Muscle layer of duodenum (tissue), 2 donors: ENCODE data around the gene DCAF12.

Experiments used
- H3K27ac ChIP-seq: one replicate; pipeline ENCODE4 v1.7.0; 2013; ENCODE audit warnings: mild to moderate bottlenecking, low read length
- H3K27me3 ChIP-seq: one replicate; pipeline ENCODE4 v1.7.0; 2013; ENCODE audit warnings: low read depth, mild to moderate bottlenecking, control low read depth, low read length
- H3K36me3 ChIP-seq, 2 donors: one replicate each; pipeline ENCODE4 v1.7.0; 2013; ENCODE audit warnings: low read length in 2 of 2, control low read depth in 1 of 2, mild to moderate bottlenecking in 1 of 2; ENCODE audit not compliant: insufficient read depth in 2 of 2, control insufficient read depth in 1 of 2
- H3K4me1 ChIP-seq, 2 donors: one replicate each; pipeline ENCODE4 v1.7.0; 2013; ENCODE audit warnings: low read length in 2 of 2, mild to moderate bottlenecking in 2 of 2, control low read depth in 1 of 2, moderate library complexity in 1 of 2; ENCODE audit not compliant: insufficient read depth in 2 of 2, control insufficient read depth in 1 of 2
- H3K4me3 ChIP-seq, 2 donors: one replicate each; pipeline ENCODE4 v1.7.0; 2013; ENCODE audit warnings: low read length in 2 of 2, low read depth in 1 of 2, mild to moderate bottlenecking in 1 of 2
- H3K9me3 ChIP-seq, 2 donors: one replicate each; pipeline ENCODE4 v1.7.0; 2013; ENCODE audit warnings: low read length in 2 of 2, control low read depth in 1 of 2, mild to moderate bottlenecking in 1 of 2; ENCODE audit not compliant: control insufficient read depth in 1 of 2
- donor health status: healthy.

DCAF12 gene

DNA sequence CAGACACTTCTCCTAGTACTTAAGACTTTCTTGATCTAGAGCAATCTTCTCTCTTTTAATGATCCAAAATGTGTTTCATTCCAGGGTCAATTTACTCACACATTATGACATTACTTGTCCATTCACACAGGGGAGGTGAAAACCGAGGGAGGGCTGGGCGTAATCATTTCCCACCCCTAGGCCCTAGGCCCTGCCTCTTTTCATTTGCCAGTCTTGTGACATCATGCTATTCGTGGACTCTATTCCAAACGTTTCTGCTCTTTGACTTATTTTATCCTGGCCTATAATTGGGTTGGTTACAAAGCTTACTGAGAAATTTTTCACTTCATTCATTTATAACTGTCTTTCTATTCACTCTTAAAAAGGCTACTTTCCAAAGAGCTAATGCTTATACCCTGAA, 2.4 kb downstream of the DCAF12 start:
- peaks cover 9 to 32% of the 10 kb centered on the region in 2 donors for H3K4me1 ChIP-seq
- H3K9me3 ChIP-seq: no peaks in the 10 kb centered on the region
- H3K4me3 ChIP-seq: peak overlapping the region in 1 of 2 donors; percentile 98
- H3K27me3 ChIP-seq: no peaks in the 10 kb centered on the region
- H3K27ac ChIP-seq: no peak overlapping the region
- peaks cover 5 to 21% of the 10 kb centered on the region in 2 donors for H3K36me3 ChIP-seq

DNA sequence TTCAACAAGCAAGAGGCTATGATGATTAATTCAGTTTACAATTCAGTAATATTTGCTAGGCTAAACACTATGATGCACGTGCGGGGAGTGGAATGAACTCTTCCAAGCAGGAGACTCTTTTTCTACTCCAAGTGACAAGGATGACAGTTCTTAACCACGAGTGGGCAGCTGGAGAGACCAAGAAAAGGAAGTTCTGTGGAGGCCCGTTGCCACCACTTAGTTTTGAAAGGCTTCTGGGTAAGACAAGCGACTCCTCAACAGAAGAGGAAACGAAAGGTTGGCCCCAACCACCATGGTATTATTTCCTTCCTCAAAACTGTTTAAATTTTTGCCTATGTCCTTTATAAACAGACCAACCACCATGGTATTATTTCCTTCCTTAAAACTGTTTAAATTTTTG, 2.8 kb downstream of the DCAF12 start:
- no peaks in the 10 kb centered on the region for H3K27me3 ChIP-seq

DNA sequence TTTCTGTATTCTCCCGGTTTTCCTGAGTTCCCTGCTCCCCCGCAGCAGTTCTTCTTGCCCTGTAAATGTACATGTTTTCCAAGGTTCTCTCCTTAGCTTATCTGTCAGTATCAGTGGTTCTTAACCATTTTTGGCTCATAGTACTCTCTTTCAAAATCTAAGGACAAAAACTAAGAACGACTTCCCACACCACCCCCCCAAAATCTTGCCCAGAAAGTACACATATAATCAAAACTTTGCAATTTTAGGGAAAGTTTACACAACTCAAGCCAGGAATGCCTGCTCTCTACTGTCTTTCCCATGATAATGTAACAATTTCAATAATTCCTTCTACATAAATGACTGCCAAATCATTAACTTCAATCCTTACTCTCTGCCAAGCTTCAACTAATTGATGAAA, 4.5 kb downstream of the DCAF12 start:
- peaks cover 9 to 39% of the 10 kb centered on the region in 2 donors for H3K36me3 ChIP-seq
- H3K4me1 ChIP-seq: peaks cover 9 to 32% of the 10 kb centered on the region in 2 donors
- H3K27me3 ChIP-seq: no peaks in the 10 kb centered on the region
- H3K27ac ChIP-seq: no peak overlapping the region
- no peaks in the 10 kb centered on the region for H3K9me3 ChIP-seq
- no peak overlapping the region for H3K4me3 ChIP-seq

More for the DNA sequence above, 2.8 kb downstream of the DCAF12 start:
- no peaks in the 10 kb centered on the region for H3K9me3 ChIP-seq
- H3K4me3 ChIP-seq: no peak overlapping the region
- peaks cover 9 to 32% of the 10 kb centered on the region in 2 donors for H3K4me1 ChIP-seq
- no peak overlapping the region for H3K27ac ChIP-seq
- H3K36me3 ChIP-seq: peaks cover 7 to 23% of the 10 kb centered on the region in 2 donors

DNA sequence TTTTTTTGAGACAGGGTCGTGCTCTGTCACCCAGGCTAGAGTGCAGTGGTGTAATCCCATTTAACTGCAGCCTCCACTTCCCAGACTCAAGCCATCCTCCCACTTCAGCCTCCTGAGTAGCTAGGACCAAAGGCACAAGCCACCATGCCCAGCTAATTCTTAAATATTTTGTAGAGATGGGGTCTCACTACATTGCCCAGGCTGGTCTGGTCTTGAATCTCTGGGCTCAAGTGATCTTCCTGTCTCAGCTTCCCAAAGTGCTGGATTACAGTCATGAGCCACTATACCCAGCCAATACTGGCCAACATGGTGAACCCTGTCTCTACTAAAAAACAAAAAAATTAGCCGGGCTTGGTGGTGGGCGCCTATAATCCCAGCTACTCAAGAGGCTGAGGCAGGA, 6.8 kb downstream of the DCAF12 start:
- Histone ChIP-seq H3K9me3 (no peaks in the 10 kb centered on the region), H3K4me3 (no peak overlapping the region), H3K4me1 (peaks cover 1 to 22% of the 10 kb centered on the region in 2 donors), H3K27me3 (no peaks in the 10 kb centered on the region), H3K27ac (no peak overlapping the region), H3K36me3 (peaks cover 16 to 36% of the 10 kb centered on the region in 2 donors)

DNA sequence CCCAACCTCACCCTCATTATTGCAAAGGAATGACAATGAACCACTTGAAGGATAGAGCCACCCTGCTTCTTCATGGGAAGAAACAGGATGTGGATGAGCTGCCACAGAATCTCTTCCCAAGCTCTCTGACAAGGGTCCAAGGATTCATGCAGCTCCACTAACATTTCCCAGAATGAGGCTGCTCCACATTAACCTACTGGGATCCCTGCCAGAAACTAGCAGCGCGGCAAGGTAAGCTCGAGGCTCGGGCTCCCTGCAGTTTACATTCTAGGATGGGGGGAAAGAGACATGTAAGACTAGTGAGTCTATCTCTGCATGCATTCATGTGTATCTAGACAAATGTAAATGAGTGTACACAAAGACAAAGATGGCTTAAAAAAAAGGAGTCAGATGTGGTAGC, 12.1 kb downstream of the DCAF12 start:
- Histone ChIP-seq H3K9me3 (no peaks in the 10 kb centered on the region), H3K4me3 (no peak overlapping the region), H3K36me3 (peaks cover 20 to 37% of the 10 kb centered on the region in 2 donors), H3K4me1 (no peaks in the 10 kb centered on the region), H3K27me3 (no peaks in the 10 kb centered on the region), H3K27ac (no peak overlapping the region)

DNA sequence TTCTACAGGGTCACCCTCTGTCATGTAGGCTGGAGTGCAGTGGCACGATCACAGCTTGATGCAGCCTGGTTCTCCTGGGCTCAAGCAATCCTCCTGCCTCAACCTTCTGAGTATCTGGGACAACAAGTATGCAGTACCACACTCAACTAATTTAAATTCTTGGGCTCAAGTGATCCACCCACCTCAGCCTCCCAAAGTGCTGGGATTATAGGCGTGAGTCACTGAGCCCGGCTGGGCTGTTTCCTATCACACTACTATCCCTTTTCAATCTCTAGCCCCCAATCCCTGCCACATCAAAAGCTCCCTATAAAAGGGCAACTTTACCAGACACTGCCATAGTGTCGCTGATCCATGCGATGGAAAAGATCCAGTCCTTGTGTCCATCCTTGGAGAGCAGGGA, 20.4 kb downstream of the DCAF12 start:
- Histone ChIP-seq H3K36me3 (peaks cover 36 to 58% of the 10 kb centered on the region in 2 donors), H3K9me3 (no peaks in the 10 kb centered on the region), H3K27me3 (no peaks in the 10 kb centered on the region), H3K27ac (no peak overlapping the region), H3K4me1 (no peaks in the 10 kb centered on the region), H3K4me3 (no peak overlapping the region)

DNA sequence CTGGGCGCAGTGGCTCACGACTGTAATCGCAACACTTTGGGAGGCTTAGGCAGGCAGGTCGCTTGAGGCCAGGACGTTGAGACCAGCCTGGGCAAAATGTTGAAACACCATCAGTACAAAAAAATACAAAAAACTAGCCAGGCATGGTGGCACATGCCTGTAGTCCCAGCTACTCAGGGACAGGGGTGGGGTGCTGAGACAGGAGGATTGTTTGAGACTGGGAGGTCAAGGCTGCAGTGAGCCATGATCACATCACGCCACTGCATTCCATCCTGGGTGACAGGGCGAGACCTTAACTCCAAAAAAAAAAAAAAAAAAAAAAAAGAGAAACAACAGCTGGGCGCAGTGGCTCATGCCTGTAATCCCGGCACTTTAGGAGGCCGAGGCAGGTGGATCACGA, 23.7 kb downstream of the DCAF12 start:
- Histone ChIP-seq H3K4me1 (no peaks in the 10 kb centered on the region), H3K4me3 (no peak overlapping the region), H3K27ac (no peak overlapping the region), H3K9me3 (no peaks in the 10 kb centered on the region), H3K36me3 (peaks cover 34 to 57% of the 10 kb centered on the region in 2 donors), H3K27me3 (no peaks in the 10 kb centered on the region)

DNA sequence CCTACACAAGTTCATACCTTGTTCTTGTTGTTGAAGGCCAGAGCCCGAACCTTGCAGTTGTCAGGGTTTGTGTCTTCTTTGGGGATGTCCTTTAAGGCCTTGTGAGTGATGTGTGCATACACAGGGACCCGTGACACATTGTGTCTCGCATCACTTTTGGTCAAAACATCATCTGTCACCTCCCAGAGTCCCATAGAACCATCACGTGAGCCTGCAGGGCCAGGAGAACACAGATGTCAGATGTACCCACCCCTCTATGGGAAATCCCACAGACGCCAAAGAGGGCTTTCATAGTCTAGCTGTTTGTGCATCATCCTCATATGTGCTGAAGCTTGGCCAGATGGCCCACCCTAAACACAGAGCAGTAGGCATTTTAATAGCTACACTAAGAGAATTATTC, 28.2 kb downstream of the DCAF12 start:
- Histone ChIP-seq H3K27ac (no peak overlapping the region), H3K4me3 (no peak overlapping the region), H3K4me1 (no peaks in the 10 kb centered on the region), H3K9me3 (no peaks in the 10 kb centered on the region), H3K27me3 (no peaks in the 10 kb centered on the region), H3K36me3 (peaks cover 37 to 51% of the 10 kb centered on the region in 2 donors)

DNA sequence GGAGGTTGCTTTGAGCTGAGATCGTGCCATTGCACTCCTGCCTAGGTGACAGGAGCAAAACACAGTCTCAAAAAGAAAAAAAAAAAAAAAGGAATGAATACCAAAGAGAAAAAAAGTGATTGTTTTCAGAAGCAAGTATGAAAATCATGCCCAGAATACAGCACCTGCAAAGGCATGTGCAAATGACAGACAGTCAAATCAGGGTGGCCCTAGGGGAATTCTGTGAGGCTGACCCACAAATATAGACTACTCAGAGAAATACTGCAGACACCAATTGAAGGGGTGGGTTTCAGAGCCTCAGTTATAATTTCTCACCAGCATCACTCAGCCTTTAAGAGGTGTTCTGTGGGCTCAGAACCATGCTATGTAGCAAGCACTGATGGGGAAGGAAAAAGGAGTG, 28.6 kb downstream of the DCAF12 start:
- Histone ChIP-seq H3K36me3 (peaks cover 40 to 51% of the 10 kb centered on the region in 2 donors), H3K27me3 (no peaks in the 10 kb centered on the region), H3K4me3 (no peak overlapping the region)

DNA sequence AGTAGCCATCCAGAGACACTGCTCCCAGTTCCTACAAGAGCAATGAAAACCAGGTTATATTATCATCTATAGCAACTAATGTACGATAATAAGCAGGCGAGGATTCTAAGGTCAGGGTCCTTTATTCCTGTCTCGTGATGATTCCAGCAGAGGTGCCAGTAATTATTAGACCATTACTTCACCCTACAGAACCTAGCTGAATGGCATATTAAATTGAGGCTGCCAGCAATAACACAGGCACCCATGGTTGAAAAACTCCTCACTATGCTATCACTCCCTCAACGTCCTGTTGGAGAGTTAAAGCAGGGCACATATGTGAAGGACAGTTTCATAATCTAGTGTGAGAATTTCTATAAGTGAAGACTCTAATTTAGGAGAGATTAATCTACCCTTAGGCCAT, 29.7 kb downstream of the DCAF12 start:
- H3K4me1 ChIP-seq: no peaks in the 10 kb centered on the region
- H3K27me3 ChIP-seq: no peaks in the 10 kb centered on the region
- no peak overlapping the region for H3K4me3 ChIP-seq
- H3K9me3 ChIP-seq: no peaks in the 10 kb centered on the region
- peaks cover 44 to 55% of the 10 kb centered on the region in 2 donors for H3K36me3 ChIP-seq
- H3K27ac ChIP-seq: no peak overlapping the region

More for the DNA sequence above, 28.6 kb downstream of the DCAF12 start:
- H3K4me1 ChIP-seq: no peaks in the 10 kb centered on the region
- no peaks in the 10 kb centered on the region for H3K9me3 ChIP-seq
- no peak overlapping the region for H3K27ac ChIP-seq

DNA sequence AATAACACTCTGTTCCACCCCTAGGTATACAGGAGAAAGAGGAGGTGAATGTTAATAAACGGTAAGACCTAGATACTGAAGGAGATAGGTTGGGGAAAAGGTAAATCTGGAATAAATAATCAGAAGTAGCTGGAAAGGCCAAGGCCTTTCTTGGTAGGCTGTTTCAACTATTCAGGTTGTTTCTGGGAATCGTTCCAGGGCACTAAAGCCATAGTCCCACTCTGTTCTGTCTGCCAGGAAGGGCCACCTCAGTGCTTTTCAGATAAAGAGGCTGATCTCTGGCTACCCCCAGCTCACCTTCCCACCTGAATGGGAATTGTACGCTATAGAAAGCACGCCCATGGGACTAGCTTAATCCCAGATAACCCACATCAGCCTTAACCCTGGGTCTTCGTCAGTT, 32.9 kb downstream of the DCAF12 start:
- no peak overlapping the region for H3K4me3 ChIP-seq
- H3K27ac ChIP-seq: no peak overlapping the region
- peaks cover 61 to 84% of the 10 kb centered on the region in 2 donors for H3K36me3 ChIP-seq

DNA sequence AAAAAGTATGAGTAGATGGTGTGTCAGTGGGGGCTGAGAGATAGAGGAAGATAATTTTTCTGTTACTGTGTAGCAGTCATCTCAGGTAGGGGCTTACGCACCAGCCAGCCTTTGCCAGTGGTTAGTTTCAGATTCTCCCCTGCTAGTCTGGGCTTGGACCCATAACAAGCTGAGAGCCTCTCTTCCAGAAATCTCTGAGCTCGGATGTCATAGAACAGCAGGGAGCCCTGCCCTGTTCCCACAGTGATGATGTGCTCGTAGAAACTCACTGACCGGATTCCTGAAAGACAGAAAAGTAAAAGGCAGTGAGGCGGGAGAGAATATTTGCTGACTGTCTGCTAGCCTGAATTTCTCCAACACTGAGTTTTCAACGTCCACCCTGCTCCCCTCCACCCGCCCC, 37.2 kb downstream of the DCAF12 start:
- H3K36me3 ChIP-seq: peaks cover 58 to 71% of the 10 kb centered on the region in 2 donors
- no peak overlapping the region for H3K27ac ChIP-seq
- no peaks in the 10 kb centered on the region for H3K27me3 ChIP-seq
- H3K4me1 ChIP-seq: peaks cover 0 to 12% of the 10 kb centered on the region in 2 donors
- no peaks in the 10 kb centered on the region for H3K9me3 ChIP-seq
- no peak overlapping the region for H3K4me3 ChIP-seq

More for the DNA sequence above, 32.9 kb downstream of the DCAF12 start:
- Histone ChIP-seq H3K4me1 (no peaks in the 10 kb centered on the region), H3K27me3 (no peaks in the 10 kb centered on the region), H3K9me3 (no peaks in the 10 kb centered on the region)
